Nephron progenitor cell (in vitro differentiated cells): ENCODE measurements around the gene AGK.

Experiments used
- DNase-seq: peaks from one replicate; pipeline ENCODE4 v3.0.0; 2021
- H3K27ac Mint-ChIP-seq: 2 replicates; pipeline ENCODE4 v1.8.0; 2021; ENCODE audit warnings: mild to moderate bottlenecking, moderate library complexity, mixed read lengths
- H3K27me3 Mint-ChIP-seq: 2 replicates; pipeline ENCODE4 v1.8.0; 2021; ENCODE audit warnings: mild to moderate bottlenecking, low read depth, mixed read lengths; ENCODE audit not compliant: poor library complexity
- H3K36me3 Mint-ChIP-seq: 2 replicates; pipeline ENCODE4 v1.8.0; 2021; ENCODE audit warnings: low read depth, mixed read lengths
- H3K4me1 Mint-ChIP-seq: 2 replicates; pipeline ENCODE4 v1.8.0; 2021; ENCODE audit warnings: mixed read lengths
- H3K4me3 Mint-ChIP-seq: 2 replicates; pipeline ENCODE4 v1.8.0; 2021; ENCODE audit warnings: mild to moderate bottlenecking, moderate library complexity, mixed read lengths
- H3K9me3 Mint-ChIP-seq: 2 replicates; pipeline ENCODE4 v1.8.0; 2021; ENCODE audit warnings: mild to moderate bottlenecking, moderate library complexity, mixed read lengths
- CTCF ChIP-seq: fragments of 200-600 bp; sonication (generic); IDR thresholded peaks from 2 replicates; pipeline ENCODE4 v1.5.0; 2021; ENCODE audit warnings: antibody characterized with exemption

The AGK gene

GRCh38 chr7:141617280-141617679 is 66.1 kb downstream of the AGK start:
- Mint-ChIP-seq H3K27me3 (no peaks in the 10 kb centered on the region), H3K9me3 (no peaks in the 10 kb centered on the region), H3K4me1 (no peaks in the 10 kb centered on the region), H3K4me3 (no peak overlapping the region), H3K36me3 (peaks cover 39% of the 10 kb centered on the region), H3K27ac (no peak overlapping the region)
- DNase-seq, result no peak
- TF ChIP-seq CTCF, result no peak

GRCh38 chr7:141619745-141620144 is 68.5 kb downstream of the AGK start:
- Mint-ChIP-seq H3K27ac (no peak overlapping the region), H3K4me3 (no peak overlapping the region), H3K4me1 (no peaks in the 10 kb centered on the region), H3K27me3 (no peaks in the 10 kb centered on the region), H3K36me3 (peaks cover 52% of the 10 kb centered on the region), H3K9me3 (peaks cover 8% of the 10 kb centered on the region)
- no peak for TF ChIP-seq CTCF
- DNase-seq, result no peak

- no peak for DNase-seq
- H3K27ac Mint-ChIP-seq, result no peak overlapping the region
- peaks cover 45% of the 10 kb centered on the region for H3K36me3 Mint-ChIP-seq
- no peaks in the 10 kb centered on the region for H3K4me1 Mint-ChIP-seq
- TF ChIP-seq CTCF, result no peak
- H3K9me3 Mint-ChIP-seq, result peaks cover 8% of the 10 kb centered on the region
- H3K27me3 Mint-ChIP-seq, result no peaks in the 10 kb centered on the region
- no peak overlapping the region for H3K4me3 Mint-ChIP-seq
Measured at GRCh38 chr7:141624763-141625162, 73.6 kb downstream of the AGK start.

GRCh38 chr7:141630621-141631020 is 79.4 kb downstream of the AGK start:
- Mint-ChIP-seq H3K27me3 (no peaks in the 10 kb centered on the region), H3K4me1 (no peaks in the 10 kb centered on the region), H3K9me3 (no peaks in the 10 kb centered on the region), H3K4me3 (no peak overlapping the region), H3K36me3 (peaks cover 26% of the 10 kb centered on the region), H3K27ac (no peak overlapping the region)
- DNase-seq, result no peak
- TF ChIP-seq CTCF, result no peak

- H3K4me1 Mint-ChIP-seq, result no peaks in the 10 kb centered on the region
- peaks cover 24% of the 10 kb centered on the region for H3K36me3 Mint-ChIP-seq
- no peaks in the 10 kb centered on the region for H3K9me3 Mint-ChIP-seq
Measured at GRCh38 chr7:141631525-141631924, 80.3 kb downstream of the AGK start.

More at GRCh38 chr7:141631525-141631924, 80.3 kb downstream of the AGK start:
- DNase-seq, result no peak
- H3K27ac Mint-ChIP-seq, result no peak overlapping the region
- H3K4me3 Mint-ChIP-seq, result no peak overlapping the region
- H3K27me3 Mint-ChIP-seq, result no peaks in the 10 kb centered on the region
- no peak for TF ChIP-seq CTCF
